PC-3 (cell line): ENCODE data around the gene KCNG1. TPM values are rescaled to one million over a fixed set of nuclear protein-coding genes. Genes with fewer than 3 reads are reported as not detected.
A peak's percentile ranks its signal among the peaks of the same experiment; 100 is the strongest.

Source experiments
- ATAC-seq: fragments of 200-7000 bp; cut with Tn5 transposase; 2 replicates; pipeline ENCODE4 v1.9.1; 2020; ENCODE audit warnings: mild to moderate bottlenecking, moderate library complexity
- Bru-seq: library from RNA; stranded (reverse); fragments of 400-500 nt; gene quantifications from one replicate; lab custom pipeline; 2021; lab: Mats Ljungman, UMichigan
- BruChase-seq, 2 experiments: library from RNA; stranded (reverse); fragments of 400-500 nt; gene quantifications; one replicate each; lab custom pipeline; 2021; lab: Mats Ljungman, UMichigan
- BruUV-seq: library from RNA; stranded (reverse); fragments of 400-500 nt; replicated peaks from 2 replicates; lab custom pipeline; 2021; lab: Mats Ljungman, UMichigan
- CTCF ChIA-PET: fragments of 300-600 bp; sonication (Branson Sonifier 250); formaldehyde crosslinking; loops from one replicate; lab custom pipeline; 2022; ENCODE audit warnings: antibody characterized with exemption; lab: Charles Lee
- POLR2A ChIA-PET: fragments of 300-600 bp; sonication (Branson Sonifier 250); formaldehyde crosslinking; loops from one replicate; lab custom pipeline; 2022; ENCODE audit warnings: antibody characterized with exemption; ENCODE audit not compliant: unreplicated experiment; lab: Charles Lee
- DNase-seq: peaks from one replicate; pipeline ENCODE4 v3.0.0-alpha.2; 2015
- H2AFZ ChIP-seq: fragments of 300-600 bp; sonication (generic); 2 replicates; pipeline ENCODE4 v1.6.0; 2016; ENCODE audit warnings: antibody characterized with exemption, low read length
- H3F3A ChIP-seq: fragments of 300-600 bp; sonication (generic); one replicate; pipeline ENCODE4 v1.6.0; 2017; ENCODE audit warnings: antibody characterized with exemption, low read length, control low read depth, mild to moderate bottlenecking; ENCODE audit not compliant: unreplicated experiment
- H3K27ac ChIP-seq: fragments of 300-600 bp; sonication (generic); 2 replicates; pipeline ENCODE4 v1.5.1; 2016; ENCODE audit warnings: mild to moderate bottlenecking, low read length
- H3K27me3 ChIP-seq: fragments of 300-600 bp; sonication (generic); 2 replicates; pipeline ENCODE4 v1.6.1; 2016; ENCODE audit warnings: low read length, mixed read lengths
- H3K36me3 ChIP-seq: fragments of 300-600 bp; sonication (generic); 2 replicates; pipeline ENCODE4 v1.6.1; 2016; ENCODE audit warnings: low read depth, mixed run types, low read length, mixed read lengths
- H3K4me1 ChIP-seq: fragments of 300-600 bp; sonication (generic); 2 replicates; pipeline ENCODE4 v1.5.1; 2016; ENCODE audit warnings: low read length; ENCODE audit not compliant: insufficient read depth
- H3K4me2 ChIP-seq: fragments of 300-600 bp; sonication (generic); 2 replicates; pipeline ENCODE4 v1.6.0; 2016; ENCODE audit warnings: low read length
- H3K4me3 ChIP-seq: fragments of 300-600 bp; sonication (generic); 2 replicates; pipeline ENCODE4 v1.5.1; 2016; ENCODE audit warnings: mild to moderate bottlenecking, low read length, mixed read lengths
- H3K79me2 ChIP-seq: fragments of 300-600 bp; sonication (generic); 2 replicates; pipeline ENCODE4 v1.6.1; 2017; ENCODE audit warnings: low read length, mixed read lengths
- H3K9ac ChIP-seq: fragments of 300-600 bp; sonication (generic); 2 replicates; pipeline ENCODE4 v1.6.0; 2016; ENCODE audit warnings: mild to moderate bottlenecking, low read length
- H3K9me2 ChIP-seq: fragments of 300-600 bp; sonication (generic); replicated peaks from 2 replicates; pipeline ENCODE4 v1.6.1; 2016; ENCODE audit warnings: mixed run types, low read length, mixed read lengths
- H3K9me3 ChIP-seq: fragments of 300-600 bp; sonication (generic); 2 replicates; pipeline ENCODE4 v1.6.1; 2016; ENCODE audit warnings: low read length, mixed read lengths
- H4K20me1 ChIP-seq: fragments of 300-600 bp; sonication (generic); 2 replicates; pipeline ENCODE4 v1.6.1; 2016; ENCODE audit warnings: low read length, mixed read lengths
- CTCF ChIP-seq: fragments of 300-600 bp; sonication (generic); conservative IDR thresholded peaks from 2 replicates; pipeline ENCODE4 v1.5.1; 2017; ENCODE audit warnings: antibody characterized with exemption, low read depth, mild to moderate bottlenecking, low read length
- EZH2 ChIP-seq: fragments of 300-600 bp; sonication (generic); IDR thresholded peaks from one replicate; pipeline ENCODE4 v1.6.1; 2017; ENCODE audit warnings: antibody characterized with exemption, mild to moderate bottlenecking, low read length; ENCODE audit not compliant: unreplicated experiment
- EZH2phosphoT487 ChIP-seq: fragments of 300-600 bp; sonication (generic); IDR thresholded peaks from 2 replicates; pipeline ENCODE4 v1.6.1; 2018; ENCODE audit warnings: mild to moderate bottlenecking, antibody characterized with exemption, low read length, borderline replicate concordance
- intact Hi-C: fragments of 100-400 bp; cut with micrococcal nuclease; formaldehyde crosslinking; loops from 2 replicates; pipeline ENCODE4 v1.9.0; 2023
- long read RNA-seq: library from polyadenylated mRNA; unstranded; transcript quantifications from one replicate; pipeline ENCODE4 v2.0.0, GENCODE V29; 2021; ENCODE audit not compliant: unreplicated experiment
- total RNA-seq: library from RNA; depleted of rRNA; stranded (reverse); fragments of >200 nt; gene quantifications from 2 replicates; pipeline ENCODE4 v1.2.3, GENCODE V29; 2014; rRNA removed

The KCNG1 gene, protein sequence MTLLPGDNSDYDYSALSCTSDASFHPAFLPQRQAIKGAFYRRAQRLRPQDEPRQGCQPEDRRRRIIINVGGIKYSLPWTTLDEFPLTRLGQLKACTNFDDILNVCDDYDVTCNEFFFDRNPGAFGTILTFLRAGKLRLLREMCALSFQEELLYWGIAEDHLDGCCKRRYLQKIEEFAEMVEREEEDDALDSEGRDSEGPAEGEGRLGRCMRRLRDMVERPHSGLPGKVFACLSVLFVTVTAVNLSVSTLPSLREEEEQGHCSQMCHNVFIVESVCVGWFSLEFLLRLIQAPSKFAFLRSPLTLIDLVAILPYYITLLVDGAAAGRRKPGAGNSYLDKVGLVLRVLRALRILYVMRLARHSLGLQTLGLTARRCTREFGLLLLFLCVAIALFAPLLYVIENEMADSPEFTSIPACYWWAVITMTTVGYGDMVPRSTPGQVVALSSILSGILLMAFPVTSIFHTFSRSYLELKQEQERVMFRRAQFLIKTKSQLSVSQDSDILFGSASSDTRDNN
- 61.5 and 74.1 TPM in 2 replicates for total RNA-seq
- percentile 68 among the genes with signal in this experiment for Bru-seq, nascent RNA
- BruChase-seq, experiment 1, labeled RNA remaining after a 6-hour chase = percentile 59 among the genes with signal in this experiment
- percentile 61 among the genes with signal in this experiment for BruChase-seq, experiment 2, labeled RNA remaining after a 2-hour chase
- long read RNA-seq, transcript KCNG1-201 (3 exons, 2,211 nt) = major isoform, 50 of 200 reads
- long read RNA-seq, partial matches to known transcripts = 23 of 200 reads
- long read RNA-seq, other reads (novel, unspliced or antisense) = 124 of 200 reads

GRCh38 chr20:51022803-51023616, at the start of gene KCNG1:
TSS of gene KCNG1 (minus strand) at chr20:51023107. CDS start at chr20:51010338, 12,769 bp downstream.
- POLR2A ChIA-PET = no interaction called here
- Histone ChIP-seq H3K4me3 (peak within 1 kb of the TSS; percentile 72), H3K27me3 (no peaks in the 10 kb centered on the region), H3K9me3 (no peaks in the 10 kb centered on the region), H2AFZ (peak within 1 kb of the TSS; percentile 93), H3K79me2 (peaks cover 10% of the 10 kb centered on the region), H3K27ac (no peak within 1 kb of the TSS), H4K20me1 (no peaks in the 10 kb centered on the region), H3K9me2 (no peaks in the 10 kb centered on the region), H3K4me1 (peaks cover 21% of the 10 kb centered on the region), H3K9ac (peak within 1 kb of the TSS; percentile 79), H3F3A (no peaks in the 10 kb centered on the region), H3K36me3 (no peaks in the 10 kb centered on the region), H3K4me2 (peak within 1 kb of the TSS; percentile 93)
- DNase-seq (peak; percentile 95), ATAC-seq (peak; percentile 97)
- BruUV-seq = no TSS peak
- TF ChIP-seq EZH2 = no peak
- no peak for TF ChIP-seq CTCF
- TF ChIP-seq EZH2phosphoT487 = no peak
- intact Hi-C loops = loop anchor here (5.0 to 10.0 kb wide), 2 partner anchors 102 to 199 kb away; no protein-coding TSS in a partner anchor
- CTCF ChIA-PET = no interaction called here

DNA sequence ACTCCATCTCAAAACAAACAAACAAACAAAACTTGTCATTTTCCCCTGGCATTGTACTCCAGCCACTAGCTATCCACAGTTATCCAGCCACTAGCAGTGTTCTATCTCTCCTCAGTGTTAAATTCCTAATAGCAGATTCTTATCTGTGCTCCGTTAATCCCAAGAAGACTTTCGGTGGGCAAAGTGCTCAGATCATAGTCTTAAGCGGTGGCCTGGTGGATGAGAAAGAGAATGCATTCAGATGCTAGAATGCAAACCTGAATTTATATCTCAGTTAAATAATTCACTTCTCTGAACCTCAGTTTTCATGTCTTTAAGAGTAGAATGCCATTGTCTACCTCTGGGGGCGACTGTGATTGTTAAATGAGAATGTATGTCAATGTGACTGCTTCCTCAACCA, 47.7 kb upstream of the KCNG1 start:
- no peak overlapping the region for H3K27ac ChIP-seq
- POLR2A ChIA-PET = no interaction called here
- no peak overlapping the region for H2AFZ ChIP-seq
- H3K4me2 ChIP-seq = no peak overlapping the region
- H3K79me2 ChIP-seq = no peaks in the 10 kb centered on the region
- CTCF ChIA-PET = no interaction called here
- H3K27me3 ChIP-seq = peaks cover 58% of the 10 kb centered on the region
- no peak overlapping the region for H3K4me3 ChIP-seq
- no peaks in the 10 kb centered on the region for H3K9me2 ChIP-seq
- intact Hi-C loops = no loop called here
- ATAC-seq = no peak
- TF ChIP-seq EZH2phosphoT487 = no peak
- TF ChIP-seq CTCF = peak; percentile 35; the same call in 1 of the 2 replicates
- no peaks in the 10 kb centered on the region for H3K9me3 ChIP-seq
- H4K20me1 ChIP-seq = no peaks in the 10 kb centered on the region
- no peaks in the 10 kb centered on the region for H3F3A ChIP-seq
- no peaks in the 10 kb centered on the region for H3K36me3 ChIP-seq
- DNase-seq = no peak
- H3K9ac ChIP-seq = no peak overlapping the region
- no TSS peak for BruUV-seq
- H3K4me1 ChIP-seq = no peaks in the 10 kb centered on the region
